PC-9 (cell line): ENCODE measurements around the gene OR52E4.

ENCODE experiments used
- EZH2 ChIP-seq: fragments of 200-600 bp; sonication (generic); IDR thresholded peaks from 2 replicates; pipeline ENCODE4 v1.8.0; 2017; ENCODE audit warnings: antibody characterized with exemption, low read depth
- TF ChIP-seq, protein P1 (sequence below): fragments of 200-600 bp; sonication (generic); conservative IDR thresholded peaks from 2 replicates; pipeline ENCODE4 v1.6.1; 2017; ENCODE audit warnings: mixed run types, antibody characterized with exemption, mild to moderate bottlenecking, moderate library complexity

DNA sequence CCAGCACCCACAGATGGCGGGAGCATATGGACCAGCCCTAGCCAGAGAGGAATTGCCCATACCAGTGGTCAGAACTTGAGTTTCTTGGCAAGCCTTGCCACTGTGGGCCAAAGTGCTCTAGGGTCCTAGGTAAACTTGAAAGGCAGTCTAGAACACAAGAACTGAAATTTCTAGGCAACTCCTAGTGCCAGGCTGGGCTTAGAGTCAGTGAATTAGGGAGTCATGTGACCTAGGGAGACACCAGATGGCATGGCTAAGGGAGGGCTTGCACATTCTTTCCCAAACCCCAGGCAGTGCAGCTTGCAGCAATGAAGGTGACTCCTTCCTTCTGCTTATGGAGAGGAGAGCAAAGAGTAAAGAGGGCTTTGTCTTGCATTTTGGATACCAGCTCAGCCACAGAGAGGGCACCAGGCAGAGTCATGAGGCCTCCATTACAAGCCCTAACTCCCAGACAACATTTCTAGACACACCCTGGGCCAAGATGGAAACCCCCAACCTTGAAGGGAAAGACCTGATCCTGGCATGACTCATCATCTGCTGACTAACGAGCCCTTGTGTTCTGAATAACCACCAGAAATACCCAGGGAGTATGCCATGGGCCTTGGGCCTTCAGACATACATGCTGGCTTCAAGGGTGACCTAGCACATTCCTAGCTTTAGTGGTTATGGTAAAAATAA lies 42.5 kb downstream of the OR52E4 start:
- no peak for TF ChIP-seq EZH2
- TF ChIP-seq, protein P1, sequence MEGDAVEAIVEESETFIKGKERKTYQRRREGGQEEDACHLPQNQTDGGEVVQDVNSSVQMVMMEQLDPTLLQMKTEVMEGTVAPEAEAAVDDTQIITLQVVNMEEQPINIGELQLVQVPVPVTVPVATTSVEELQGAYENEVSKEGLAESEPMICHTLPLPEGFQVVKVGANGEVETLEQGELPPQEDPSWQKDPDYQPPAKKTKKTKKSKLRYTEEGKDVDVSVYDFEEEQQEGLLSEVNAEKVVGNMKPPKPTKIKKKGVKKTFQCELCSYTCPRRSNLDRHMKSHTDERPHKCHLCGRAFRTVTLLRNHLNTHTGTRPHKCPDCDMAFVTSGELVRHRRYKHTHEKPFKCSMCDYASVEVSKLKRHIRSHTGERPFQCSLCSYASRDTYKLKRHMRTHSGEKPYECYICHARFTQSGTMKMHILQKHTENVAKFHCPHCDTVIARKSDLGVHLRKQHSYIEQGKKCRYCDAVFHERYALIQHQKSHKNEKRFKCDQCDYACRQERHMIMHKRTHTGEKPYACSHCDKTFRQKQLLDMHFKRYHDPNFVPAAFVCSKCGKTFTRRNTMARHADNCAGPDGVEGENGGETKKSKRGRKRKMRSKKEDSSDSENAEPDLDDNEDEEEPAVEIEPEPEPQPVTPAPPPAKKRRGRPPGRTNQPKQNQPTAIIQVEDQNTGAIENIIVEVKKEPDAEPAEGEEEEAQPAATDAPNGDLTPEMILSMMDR, result no peak
